ENCODE data around the gene MGAT4A.

MGAT4A gene

DNA sequence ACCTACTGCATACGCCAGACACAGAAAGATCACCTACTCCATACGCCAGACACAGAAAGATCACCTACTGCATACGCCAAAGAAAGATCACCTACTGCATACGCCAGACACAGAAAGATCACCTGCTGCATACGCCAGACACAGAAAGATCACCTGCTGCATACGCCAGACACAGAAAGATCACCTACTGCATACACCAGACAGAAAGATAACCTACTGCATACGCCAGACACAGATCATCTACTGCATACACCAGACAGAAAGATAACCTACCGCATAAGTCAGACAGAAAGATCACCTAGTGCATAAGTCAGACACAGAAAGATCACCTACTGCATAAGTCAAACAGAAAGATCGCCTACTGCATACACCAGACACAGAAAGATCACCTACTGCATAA lies 148.4 kb downstream of the MGAT4A start:
- TF ChIP-seq, protein P1, sequence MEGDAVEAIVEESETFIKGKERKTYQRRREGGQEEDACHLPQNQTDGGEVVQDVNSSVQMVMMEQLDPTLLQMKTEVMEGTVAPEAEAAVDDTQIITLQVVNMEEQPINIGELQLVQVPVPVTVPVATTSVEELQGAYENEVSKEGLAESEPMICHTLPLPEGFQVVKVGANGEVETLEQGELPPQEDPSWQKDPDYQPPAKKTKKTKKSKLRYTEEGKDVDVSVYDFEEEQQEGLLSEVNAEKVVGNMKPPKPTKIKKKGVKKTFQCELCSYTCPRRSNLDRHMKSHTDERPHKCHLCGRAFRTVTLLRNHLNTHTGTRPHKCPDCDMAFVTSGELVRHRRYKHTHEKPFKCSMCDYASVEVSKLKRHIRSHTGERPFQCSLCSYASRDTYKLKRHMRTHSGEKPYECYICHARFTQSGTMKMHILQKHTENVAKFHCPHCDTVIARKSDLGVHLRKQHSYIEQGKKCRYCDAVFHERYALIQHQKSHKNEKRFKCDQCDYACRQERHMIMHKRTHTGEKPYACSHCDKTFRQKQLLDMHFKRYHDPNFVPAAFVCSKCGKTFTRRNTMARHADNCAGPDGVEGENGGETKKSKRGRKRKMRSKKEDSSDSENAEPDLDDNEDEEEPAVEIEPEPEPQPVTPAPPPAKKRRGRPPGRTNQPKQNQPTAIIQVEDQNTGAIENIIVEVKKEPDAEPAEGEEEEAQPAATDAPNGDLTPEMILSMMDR (IDR thresholded peaks at IDR 0.05; ENCODE audit: low read depth, low read length, missing control alignments) = no peak
- no peak for DNase-seq (ENCODE audit: low read depth)

DNA sequence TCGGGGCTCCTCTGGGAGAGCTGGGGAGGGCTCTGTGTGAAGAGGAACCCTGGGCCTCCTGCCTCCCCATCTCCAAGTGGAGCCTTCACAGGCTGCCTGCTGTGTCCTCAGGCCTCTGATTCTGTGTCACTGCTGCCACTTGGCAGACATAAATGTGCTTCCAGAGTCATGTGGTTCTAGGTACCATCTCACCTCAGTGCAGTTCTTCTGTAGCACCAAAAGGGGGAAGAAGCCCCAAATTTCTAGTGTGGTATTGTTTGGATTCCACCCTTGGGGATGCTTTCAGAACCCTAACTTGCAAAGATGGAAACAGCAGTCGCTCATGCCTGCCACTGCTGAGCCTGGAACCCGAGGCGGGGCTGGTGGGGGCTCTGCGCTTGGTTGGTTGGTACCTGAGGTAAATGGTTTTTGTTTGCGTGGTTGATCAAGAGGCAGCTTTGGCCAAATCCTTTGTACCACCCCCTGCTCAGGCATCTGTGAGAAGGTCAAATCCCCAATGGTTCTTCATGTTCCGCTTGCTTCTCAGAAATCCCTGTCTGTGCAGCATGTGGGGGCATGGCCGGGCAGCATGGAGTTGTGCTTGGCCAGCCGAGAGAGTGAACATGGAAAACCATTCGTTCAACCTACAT lies 150.2 kb downstream of the MGAT4A start:
- TF ChIP-seq, protein P1 (IDR thresholded peaks at IDR 0.05; ENCODE audit: low read depth, low read length, missing control alignments) = peak; percentile 30
- no peak overlapping the region for H3K4me3 ChIP-seq (ENCODE audit: low read depth, low read length)
- no peak for DNase-seq (ENCODE audit: low read depth)

More for the DNA sequence above, 148.4 kb downstream of the MGAT4A start:
- no peak overlapping the region for H3K4me3 ChIP-seq (ENCODE audit: low read depth, low read length)

DNA sequence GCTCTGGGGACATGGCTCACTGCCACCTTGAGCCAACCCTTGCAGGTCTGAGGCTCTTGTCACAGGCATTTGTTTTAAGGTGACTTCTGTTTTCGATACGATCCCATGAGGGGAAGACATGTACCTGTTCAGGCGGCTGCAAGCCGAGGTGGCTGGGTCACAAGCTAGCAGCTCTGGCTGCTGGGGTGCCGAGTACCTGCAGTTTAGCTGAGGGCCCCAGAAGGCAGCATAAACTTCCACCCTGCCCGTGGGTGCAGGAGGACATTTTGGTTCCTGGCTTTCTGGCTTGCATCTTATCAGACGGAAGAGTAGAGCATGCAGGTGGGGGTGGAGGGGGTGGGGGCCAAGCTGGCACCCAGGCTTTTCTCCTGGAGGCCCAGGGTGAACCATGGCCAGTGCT lies 151.0 kb downstream of the MGAT4A start:
- TF ChIP-seq, protein P1 (IDR thresholded peaks at IDR 0.05; ENCODE audit: low read depth, low read length, missing control alignments) = no peak
- DNase-seq (ENCODE audit: low read depth) = no peak
- no peak overlapping the region for H3K4me3 ChIP-seq (ENCODE audit: low read depth, low read length)

DNA sequence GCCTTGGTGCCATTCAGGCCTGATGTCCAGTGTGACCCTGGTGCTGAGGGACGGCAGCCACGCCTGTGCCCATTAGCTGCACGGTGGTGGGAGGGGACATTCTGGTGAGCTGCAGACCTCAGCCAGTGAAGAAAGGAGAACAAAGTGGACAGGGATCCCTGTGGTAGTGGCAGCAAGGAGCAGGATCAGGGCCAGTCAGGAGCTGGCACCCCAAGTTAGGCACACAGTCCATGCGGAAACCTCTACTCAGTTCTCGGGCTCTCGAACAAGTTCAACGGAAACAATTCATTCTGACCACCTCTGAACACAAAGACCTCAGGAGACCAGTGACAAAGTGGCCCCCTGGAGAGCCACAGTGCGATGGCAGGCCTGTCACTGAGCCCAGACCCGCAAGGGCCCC lies 152.7 kb downstream of the MGAT4A start:
- TF ChIP-seq, protein P1 (IDR thresholded peaks at IDR 0.05; ENCODE audit: low read depth, low read length, missing control alignments) = no peak
- H3K4me3 ChIP-seq (ENCODE audit: low read depth, low read length) = no peak overlapping the region
- no peak for DNase-seq (ENCODE audit: low read depth)

DNA sequence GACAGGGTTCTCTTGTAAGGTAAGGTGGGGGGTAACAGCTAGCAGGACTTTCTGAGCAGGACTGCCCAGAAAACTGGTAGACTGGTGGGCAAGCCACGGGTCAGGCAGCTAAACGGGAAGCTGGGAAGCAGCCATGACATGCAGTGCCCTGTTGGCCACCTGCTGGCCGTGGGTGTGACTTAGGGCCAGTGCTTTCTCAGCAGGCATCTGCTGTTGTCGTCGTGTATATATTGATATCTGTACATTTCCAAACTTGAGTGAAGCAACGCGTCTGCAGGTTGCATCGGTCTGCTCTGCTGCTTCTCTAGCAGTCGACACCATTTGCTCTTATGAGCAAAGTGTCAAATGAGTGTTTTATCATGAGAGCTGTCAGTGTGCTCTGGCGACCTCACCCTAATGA lies 153.6 kb downstream of the MGAT4A start:
- TF ChIP-seq, protein P1 (IDR thresholded peaks at IDR 0.05; ENCODE audit: low read depth, low read length, missing control alignments) = no peak
- DNase-seq (ENCODE audit: low read depth) = no peak
- no peak overlapping the region for H3K4me3 ChIP-seq (ENCODE audit: low read depth, low read length)

DNA sequence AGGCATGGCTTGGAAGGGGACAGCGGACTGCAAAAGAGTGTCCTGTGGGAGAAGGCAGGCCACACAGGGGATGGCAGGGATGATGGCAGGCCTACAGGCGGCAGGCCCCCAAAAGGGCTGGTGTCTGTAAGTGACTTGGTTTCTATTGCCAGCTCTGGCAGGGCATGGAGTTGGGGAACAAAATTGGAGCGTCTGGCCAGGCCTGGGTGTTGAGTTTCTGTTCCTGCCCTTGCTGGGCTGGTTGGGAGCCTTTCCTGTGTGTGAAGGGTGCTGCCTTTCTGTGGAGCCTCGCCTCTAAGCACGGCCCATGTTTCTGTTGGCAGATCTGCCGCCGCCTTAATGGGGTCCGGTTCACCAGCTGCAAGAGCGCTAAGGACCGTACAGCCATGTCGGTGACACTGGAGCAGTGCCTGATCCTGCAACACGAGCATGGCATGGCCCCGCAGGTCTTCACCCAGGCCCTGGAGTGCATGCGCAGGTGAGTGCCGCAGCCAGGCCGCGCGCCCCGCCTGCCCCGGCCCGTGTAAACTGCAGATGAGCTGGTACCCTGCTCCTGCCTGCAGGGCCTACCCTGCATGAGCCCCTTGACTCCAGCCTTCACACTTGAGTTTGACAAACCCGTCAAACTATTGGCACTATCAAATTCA lies 154.1 kb downstream of the MGAT4A start:
- no peak overlapping the region for H3K4me3 ChIP-seq (ENCODE audit: low read depth, low read length)
- TF ChIP-seq, protein P1 (IDR thresholded peaks at IDR 0.05; ENCODE audit: low read depth, low read length, missing control alignments) = no peak
- no peak for DNase-seq (ENCODE audit: low read depth)

DNA sequence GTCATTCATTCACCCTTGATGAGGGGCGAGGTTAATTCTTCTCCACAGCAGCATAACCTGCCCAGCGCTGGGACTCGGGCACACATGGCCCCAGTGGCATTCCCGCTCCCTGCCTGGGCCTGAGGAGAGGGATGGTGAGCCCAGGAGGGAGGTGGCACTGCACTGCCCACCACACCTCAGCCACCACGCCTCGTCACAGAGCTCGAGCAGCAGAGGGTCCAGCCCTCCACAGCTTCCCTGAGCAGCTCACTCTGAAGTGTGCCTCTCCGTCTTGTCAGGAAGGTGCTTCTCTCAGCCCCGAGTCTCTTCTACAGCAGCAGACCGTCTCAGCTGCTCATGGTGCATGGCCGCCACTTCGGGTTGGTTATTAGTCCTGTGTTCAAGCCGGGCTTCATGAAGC lies 157.5 kb downstream of the MGAT4A start:
- TF ChIP-seq, protein P1 (IDR thresholded peaks at IDR 0.05; ENCODE audit: low read depth, low read length, missing control alignments) = no peak
- DNase-seq (ENCODE audit: low read depth) = no peak
- H3K4me3 ChIP-seq (ENCODE audit: low read depth, low read length) = no peak overlapping the region
